ENCODE results near the gene APOL4.

The APOL4 gene

DNA sequence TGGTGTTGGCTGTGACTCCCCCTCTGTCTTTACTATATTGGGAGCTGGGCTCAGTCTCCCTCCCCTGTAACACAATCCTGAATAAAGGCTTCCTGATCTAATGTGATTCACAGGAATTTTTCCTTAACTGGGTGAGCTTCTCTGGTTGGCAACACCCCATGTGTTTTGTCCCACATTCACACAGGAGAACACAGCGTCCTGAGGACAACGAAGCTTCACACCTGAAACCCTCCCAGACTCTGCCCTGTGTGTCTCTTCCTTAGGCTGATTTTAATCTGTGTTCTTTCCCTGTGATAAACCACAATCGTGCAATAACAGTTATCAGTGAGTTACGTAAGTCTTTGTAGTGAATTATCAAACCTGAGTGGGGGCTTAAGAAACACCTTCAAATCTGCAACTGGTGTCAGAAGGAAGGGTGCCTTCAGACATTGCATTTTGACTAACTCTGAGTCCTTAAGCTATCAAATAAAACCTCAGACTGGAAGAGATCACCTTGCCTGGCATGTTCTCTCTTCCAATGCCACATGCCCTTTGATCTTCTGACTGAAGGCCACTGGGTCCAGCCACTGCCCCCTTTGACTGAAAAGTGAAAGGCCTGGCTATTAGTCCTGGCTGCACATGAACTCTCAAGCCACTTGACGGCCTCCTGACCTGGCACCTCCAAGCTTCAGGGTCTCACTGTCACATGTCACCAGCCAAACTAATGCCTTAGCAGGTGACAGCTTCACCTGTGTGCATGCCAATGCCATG lies 58.4 kb downstream of the APOL4 start:
- DNase-seq (ENCODE audit: low spot score), result no peak
- in situ Hi-C loops (cut with MboI; ENCODE audit: low pct_unique_long_range_greater_than_20kb, low sequenced_read_pairs, unreplicated experiment), result no loop called here

DNA sequence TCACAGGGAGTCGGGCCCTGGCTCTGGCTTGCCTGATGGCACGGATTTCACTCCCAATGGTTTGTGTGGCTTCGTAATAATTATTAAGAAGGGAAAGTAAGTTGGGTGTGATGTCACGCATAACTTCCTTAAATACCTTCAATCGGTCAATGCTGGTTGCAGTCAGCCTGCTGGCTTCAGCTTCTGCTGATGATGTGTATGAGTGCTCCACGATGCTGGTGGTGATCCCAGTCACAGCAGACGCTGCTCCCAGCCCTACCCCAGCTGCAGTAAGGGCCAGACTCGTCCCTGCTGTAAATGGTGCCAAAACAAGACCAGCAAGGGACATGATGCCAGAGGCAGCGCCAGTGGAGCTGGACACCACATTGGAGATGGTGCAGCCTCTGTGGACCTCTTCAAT lies 60.1 kb downstream of the APOL4 start:
- in situ Hi-C loops (cut with MboI; ENCODE audit: low pct_unique_long_range_greater_than_20kb, low sequenced_read_pairs, unreplicated experiment), result no loop called here
- DNase-seq (ENCODE audit: low spot score), result no peak
- TF ChIP-seq, protein P1, sequence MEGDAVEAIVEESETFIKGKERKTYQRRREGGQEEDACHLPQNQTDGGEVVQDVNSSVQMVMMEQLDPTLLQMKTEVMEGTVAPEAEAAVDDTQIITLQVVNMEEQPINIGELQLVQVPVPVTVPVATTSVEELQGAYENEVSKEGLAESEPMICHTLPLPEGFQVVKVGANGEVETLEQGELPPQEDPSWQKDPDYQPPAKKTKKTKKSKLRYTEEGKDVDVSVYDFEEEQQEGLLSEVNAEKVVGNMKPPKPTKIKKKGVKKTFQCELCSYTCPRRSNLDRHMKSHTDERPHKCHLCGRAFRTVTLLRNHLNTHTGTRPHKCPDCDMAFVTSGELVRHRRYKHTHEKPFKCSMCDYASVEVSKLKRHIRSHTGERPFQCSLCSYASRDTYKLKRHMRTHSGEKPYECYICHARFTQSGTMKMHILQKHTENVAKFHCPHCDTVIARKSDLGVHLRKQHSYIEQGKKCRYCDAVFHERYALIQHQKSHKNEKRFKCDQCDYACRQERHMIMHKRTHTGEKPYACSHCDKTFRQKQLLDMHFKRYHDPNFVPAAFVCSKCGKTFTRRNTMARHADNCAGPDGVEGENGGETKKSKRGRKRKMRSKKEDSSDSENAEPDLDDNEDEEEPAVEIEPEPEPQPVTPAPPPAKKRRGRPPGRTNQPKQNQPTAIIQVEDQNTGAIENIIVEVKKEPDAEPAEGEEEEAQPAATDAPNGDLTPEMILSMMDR (IDR thresholded peaks at IDR 0.05; ENCODE audit: extremely low read depth, insufficient read depth, missing control alignments), result no peak

More for the DNA sequence above, 58.4 kb downstream of the APOL4 start:
- TF ChIP-seq, protein P1 (IDR thresholded peaks at IDR 0.05; ENCODE audit: extremely low read depth, insufficient read depth, missing control alignments), result no peak

Measured in GM13977 (cell line).